SJCRH30 (cell line): ENCODE results near the gene GP1BB. TPM values are rescaled to one million over a fixed set of nuclear protein-coding genes. Genes with fewer than 3 reads are reported as not detected.

Experiments
- DNase-seq, 2 experiments: peaks; one replicate each; pipeline ENCODE4 v3.0.0-alpha.2; 2015 to 2020
- H3K27ac ChIP-seq: fragments of 250-450 bp; sonication (Bioruptor Pico); 2 replicates; pipeline ENCODE4 v1.5.1; 2020; ENCODE audit warnings: mild to moderate bottlenecking, moderate library complexity
- H3K27me3 ChIP-seq: fragments of 250-450 bp; sonication (Bioruptor Pico); 2 replicates; pipeline ENCODE4 v1.5.1; 2020; ENCODE audit warnings: mild to moderate bottlenecking, moderate library complexity
- H3K36me3 ChIP-seq: fragments of 250-450 bp; sonication (Bioruptor Pico); 2 replicates; pipeline ENCODE4 v1.5.1; 2020; ENCODE audit warnings: mild to moderate bottlenecking, moderate library complexity
- H3K4me1 ChIP-seq: fragments of 250-450 bp; sonication (Bioruptor Pico); 2 replicates; pipeline ENCODE4 v1.5.1; 2020; ENCODE audit warnings: mild to moderate bottlenecking, moderate library complexity
- H3K4me3 ChIP-seq: fragments of 250-450 bp; sonication (Bioruptor Pico); 2 replicates; pipeline ENCODE4 v1.5.1; 2020; ENCODE audit warnings: mild to moderate bottlenecking, moderate library complexity
- H3K9me3 ChIP-seq: fragments of 250-450 bp; sonication (Bioruptor Pico); replicated peaks from 2 replicates; pipeline ENCODE4 v1.5.1; 2020; ENCODE audit warnings: mild to moderate bottlenecking, moderate library complexity
- total RNA-seq: library from RNA; depleted of rRNA; stranded (reverse); fragments of >200 nt; shearing (Covaris generic); gene quantifications from 2 replicates; pipeline ENCODE4 v1.2.3, GENCODE V29; 2014

Gene GP1BB
- total RNA-seq, 1 experiment from 2014 or later = 4.4 TPM

- H3K4me3 ChIP-seq = peak overlapping the region; percentile 64
- H3K27me3 ChIP-seq = peaks cover 11% of the 10 kb centered on the region; the same call in 1 of the 2 replicates
- no peaks in the 10 kb centered on the region for H3K9me3 ChIP-seq
- H3K4me1 ChIP-seq = 0 out of 2 replicates have a peak, but pooled peaks cover 3% of the 10 kb centered on the region
- no peak overlapping the region for H3K27ac ChIP-seq
- no peaks in the 10 kb centered on the region for H3K36me3 ChIP-seq
- DNase-seq = no peak
These were observed 8.0 kb upstream of the GP1BB start for GRCh38 chr22:19715188-19715930.

- H3K4me1 ChIP-seq = 0 out of 2 replicates have a peak, but pooled peaks cover 3% of the 10 kb centered on the region
- no peaks in the 10 kb centered on the region for H3K9me3 ChIP-seq
- H3K27ac ChIP-seq = no peak overlapping the region
- H3K27me3 ChIP-seq = peaks cover 11% of the 10 kb centered on the region; the same call in 1 of the 2 replicates
- no peak overlapping the region for H3K4me3 ChIP-seq
- DNase-seq = no peak
- no peaks in the 10 kb centered on the region for H3K36me3 ChIP-seq
These were observed 7.1 kb upstream of the GP1BB start for GRCh38 chr22:19716041-19716828.

GRCh38 chr22:19716829-19717105 lies 6.6 kb upstream of the GP1BB start:
- Histone ChIP-seq H3K4me1 (0 out of 2 replicates have a peak, but pooled peaks cover 3% of the 10 kb centered on the region), H3K27me3 (peaks cover 10% of the 10 kb centered on the region; the same call in 1 of the 2 replicates), H3K9me3 (no peaks in the 10 kb centered on the region), H3K4me3 (no peak overlapping the region), H3K36me3 (no peaks in the 10 kb centered on the region), H3K27ac (no peak overlapping the region)
- no peak for DNase-seq

GRCh38 chr22:19717181-19717580 lies 6.2 kb upstream of the GP1BB start:
- no peaks in the 10 kb centered on the region for H3K9me3 ChIP-seq
- 0 out of 2 replicates have a peak, but pooled peaks cover 3% of the 10 kb centered on the region for H3K4me1 ChIP-seq
- H3K27me3 ChIP-seq = peaks cover 7% of the 10 kb centered on the region; the same call in 1 of the 2 replicates
- no peak overlapping the region for H3K27ac ChIP-seq
- no peak for DNase-seq
- H3K36me3 ChIP-seq = peaks cover under 1% of the 10 kb centered on the region; the same call in 1 of the 2 replicates
- H3K4me3 ChIP-seq = no peak overlapping the region

- DNase-seq = peak; percentile 68 to 77
- Histone ChIP-seq H3K4me1 (0 out of 2 replicates have a peak, but pooled peaks cover 3% of the 10 kb centered on the region), H3K4me3 (peak overlapping the region; percentile 69), H3K36me3 (peaks cover 5% of the 10 kb centered on the region; the same call in 1 of the 2 replicates), H3K9me3 (no peaks in the 10 kb centered on the region), H3K27ac (no peak overlapping the region; the same call in 1 of the 2 replicates), H3K27me3 (peaks cover 6% of the 10 kb centered on the region; the same call in 1 of the 2 replicates)
These were observed 5.5 kb upstream of the GP1BB start for GRCh38 chr22:19717691-19718455.

GRCh38 chr22:19718456-19719049 lies 4.8 kb upstream of the GP1BB start:
- Histone ChIP-seq H3K9me3 (no peaks in the 10 kb centered on the region), H3K27ac (peak overlapping the region; percentile 30; the same call in 1 of the 2 replicates), H3K27me3 (peaks cover 3% of the 10 kb centered on the region; the same call in 1 of the 2 replicates), H3K36me3 (peaks cover 5% of the 10 kb centered on the region; the same call in 1 of the 2 replicates), H3K4me3 (peak overlapping the region; percentile 69), H3K4me1 (0 out of 2 replicates have a peak, but pooled peaks cover 3% of the 10 kb centered on the region)
- DNase-seq = no peak

- Histone ChIP-seq H3K9me3 (no peaks in the 10 kb centered on the region), H3K27me3 (peaks cover 3% of the 10 kb centered on the region; the same call in 1 of the 2 replicates), H3K4me3 (peak overlapping the region; percentile 69), H3K4me1 (0 out of 2 replicates have a peak, but pooled peaks cover 3% of the 10 kb centered on the region), H3K27ac (peak overlapping the region; percentile 30; the same call in 1 of the 2 replicates), H3K36me3 (peaks cover 5% of the 10 kb centered on the region; the same call in 1 of the 2 replicates)
- no peak for DNase-seq
These were observed 4.3 kb upstream of the GP1BB start for GRCh38 chr22:19719050-19719482.

- no peak for DNase-seq
- Histone ChIP-seq H3K4me1 (0 out of 2 replicates have a peak, but pooled peaks cover 3% of the 10 kb centered on the region), H3K27me3 (peaks cover 3% of the 10 kb centered on the region; the same call in 1 of the 2 replicates), H3K36me3 (peaks cover 5% of the 10 kb centered on the region; the same call in 1 of the 2 replicates), H3K27ac (no peak overlapping the region), H3K9me3 (no peaks in the 10 kb centered on the region), H3K4me3 (peak overlapping the region; percentile 69; the same call in 1 of the 2 replicates)
These were observed 3.8 kb upstream of the GP1BB start for GRCh38 chr22:19719488-19720021.

- Histone ChIP-seq H3K27me3 (no peaks in the 10 kb centered on the region), H3K36me3 (peaks cover 5% of the 10 kb centered on the region; the same call in 1 of the 2 replicates), H3K4me1 (0 out of 2 replicates have a peak, but pooled peaks cover 3% of the 10 kb centered on the region), H3K4me3 (no peak overlapping the region), H3K9me3 (no peaks in the 10 kb centered on the region), H3K27ac (no peak overlapping the region)
- DNase-seq = no peak
These were observed 3.0 kb upstream of the GP1BB start for GRCh38 chr22:19720150-19720827.

GRCh38 chr22:19720999-19721329 lies 2.4 kb upstream of the GP1BB start:
- Histone ChIP-seq H3K36me3 (peaks cover 5% of the 10 kb centered on the region; the same call in 1 of the 2 replicates), H3K27me3 (no peaks in the 10 kb centered on the region), H3K4me3 (no peak overlapping the region), H3K27ac (no peak overlapping the region), H3K9me3 (no peaks in the 10 kb centered on the region), H3K4me1 (0 out of 2 replicates have a peak, but pooled peaks cover 3% of the 10 kb centered on the region)
- no peak for DNase-seq

GRCh38 chr22:19721330-19722177 lies 1.8 kb upstream of the GP1BB start:
- no peak for DNase-seq
- Histone ChIP-seq H3K4me1 (0 out of 2 replicates have a peak, but pooled peaks cover 3% of the 10 kb centered on the region), H3K4me3 (no peak overlapping the region), H3K36me3 (peaks cover 5% of the 10 kb centered on the region; the same call in 1 of the 2 replicates), H3K9me3 (no peaks in the 10 kb centered on the region), H3K27me3 (no peaks in the 10 kb centered on the region), H3K27ac (no peak overlapping the region)

- Histone ChIP-seq H3K9me3 (no peaks in the 10 kb centered on the region), H3K36me3 (peaks cover 5% of the 10 kb centered on the region; the same call in 1 of the 2 replicates), H3K4me3 (no peak overlapping the region), H3K27me3 (no peaks in the 10 kb centered on the region), H3K4me1 (0 out of 2 replicates have a peak, but pooled peaks cover 3% of the 10 kb centered on the region), H3K27ac (no peak overlapping the region)
- DNase-seq = no peak
These were observed 959 bp upstream of the GP1BB start for GRCh38 chr22:19722178-19722981.
